ENCODE results near the gene BIK. TPM values are rescaled to one million over a fixed set of nuclear protein-coding genes. Genes with fewer than 3 reads are reported as not detected.
"Not testable (repeated sequence)": the region's sequence is repeated elsewhere in the genome, so short reads cannot be mapped to it uniquely, and the experiment has no call there.

Gene BIK
- total RNA-seq, 4 donors from 2014 or later, result 6.1 to 11.3 (median 7.3) TPM

DNA sequence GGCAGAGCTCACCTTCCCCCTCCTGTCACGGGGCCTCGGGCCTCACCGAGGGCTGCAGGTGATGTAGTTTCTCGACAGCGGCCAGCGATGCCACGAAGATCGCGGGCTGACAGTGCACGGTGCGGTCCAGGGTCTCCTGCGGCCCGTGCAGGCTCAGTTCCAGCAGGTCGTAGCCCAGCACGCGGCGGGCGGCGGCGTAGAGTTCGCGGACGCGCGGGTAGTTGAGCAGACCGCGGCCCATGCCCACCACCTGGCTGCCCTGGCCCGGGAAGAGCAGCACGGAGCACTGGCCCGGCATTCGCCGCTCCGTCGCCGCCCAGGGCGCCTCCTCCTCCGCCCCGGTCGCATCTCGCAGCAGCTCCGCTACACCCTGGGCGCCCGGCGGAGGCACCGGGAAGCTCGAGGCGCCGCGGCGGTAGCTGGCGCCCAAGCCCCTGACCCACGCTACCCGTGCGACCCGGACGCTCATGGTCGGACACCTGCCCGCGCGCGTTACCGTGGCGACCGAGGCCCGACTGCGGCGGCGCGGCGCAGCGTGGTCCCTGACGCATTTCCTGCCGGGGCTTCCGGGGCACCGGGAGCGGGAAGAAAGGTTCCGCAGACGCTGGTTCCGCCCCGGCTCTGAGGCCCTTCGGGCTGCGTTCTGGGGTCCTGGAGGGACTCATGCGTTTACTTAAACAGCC, 32.5 kb downstream of the BIK start, which contains the start of gene MCAT:
MCAT (minus strand) TSS at position 519 of the 683 bp plus-strand sequence; CDS start at position 469, 50 bp downstream.
- Histone ChIP-seq H3K9me3 (no peaks in the 10 kb centered on the region), H3K4me1 (peaks cover 34% of the 10 kb centered on the region), H3K4me3 (peak within 1 kb of the TSS; percentile 92), H3K27me3 (no peaks in the 10 kb centered on the region), H3K27ac (peak within 1 kb of the TSS; percentile 71), H3K36me3 (peaks cover 22% of the 10 kb centered on the region)
- DNase-seq (ENCODE audit: low spot score in 2 of 2), result peak in 1 of 2 donors; percentile 92
- TF ChIP-seq POLR2A (IDR thresholded peaks at IDR 0.05), result peak in 1 of 2 donors; percentile 58
- TF ChIP-seq, protein P1, sequence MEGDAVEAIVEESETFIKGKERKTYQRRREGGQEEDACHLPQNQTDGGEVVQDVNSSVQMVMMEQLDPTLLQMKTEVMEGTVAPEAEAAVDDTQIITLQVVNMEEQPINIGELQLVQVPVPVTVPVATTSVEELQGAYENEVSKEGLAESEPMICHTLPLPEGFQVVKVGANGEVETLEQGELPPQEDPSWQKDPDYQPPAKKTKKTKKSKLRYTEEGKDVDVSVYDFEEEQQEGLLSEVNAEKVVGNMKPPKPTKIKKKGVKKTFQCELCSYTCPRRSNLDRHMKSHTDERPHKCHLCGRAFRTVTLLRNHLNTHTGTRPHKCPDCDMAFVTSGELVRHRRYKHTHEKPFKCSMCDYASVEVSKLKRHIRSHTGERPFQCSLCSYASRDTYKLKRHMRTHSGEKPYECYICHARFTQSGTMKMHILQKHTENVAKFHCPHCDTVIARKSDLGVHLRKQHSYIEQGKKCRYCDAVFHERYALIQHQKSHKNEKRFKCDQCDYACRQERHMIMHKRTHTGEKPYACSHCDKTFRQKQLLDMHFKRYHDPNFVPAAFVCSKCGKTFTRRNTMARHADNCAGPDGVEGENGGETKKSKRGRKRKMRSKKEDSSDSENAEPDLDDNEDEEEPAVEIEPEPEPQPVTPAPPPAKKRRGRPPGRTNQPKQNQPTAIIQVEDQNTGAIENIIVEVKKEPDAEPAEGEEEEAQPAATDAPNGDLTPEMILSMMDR (IDR thresholded peaks at IDR 0.05), result no peak
- TF ChIP-seq POLR2AphosphoS5 (IDR thresholded peaks at IDR 0.05), result peak in 2 of 3 donors; percentile 30 to 40
- TF ChIP-seq EP300 (IDR thresholded peaks at IDR 0.05), result no peak
- 0% methylated on average over 37 of the region's 83 CpGs for WGBS

DNA sequence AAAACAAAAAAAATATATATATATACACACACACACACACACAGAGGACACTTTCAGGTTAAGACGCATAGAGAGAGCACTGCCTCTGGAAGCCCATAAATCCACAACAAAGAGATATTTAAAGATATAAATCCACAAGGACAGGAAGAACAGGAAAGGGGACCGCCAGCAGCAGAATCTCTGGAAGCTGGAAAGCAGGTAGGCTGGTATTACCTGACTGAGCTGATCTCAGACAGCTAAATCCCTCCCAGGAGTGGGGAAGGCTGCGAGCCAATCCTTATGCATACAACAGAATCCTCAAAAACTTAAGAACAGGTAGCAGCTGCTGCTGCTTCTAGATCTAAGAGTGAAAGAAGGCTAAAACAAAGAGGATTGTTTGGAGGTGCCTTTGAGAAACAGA, 34.4 kb downstream of the BIK start:
- 44% methylated on average over 3 of the region's 3 CpGs for WGBS
- H3K36me3 ChIP-seq, result peaks cover 7% of the 10 kb centered on the region
- no peaks in the 10 kb centered on the region for H3K9me3 ChIP-seq
- H3K4me1 ChIP-seq, result peaks cover 39% of the 10 kb centered on the region
- H3K4me3 ChIP-seq, result no peak overlapping the region
- no peaks in the 10 kb centered on the region for H3K27me3 ChIP-seq
- peak overlapping the region; percentile 57 for H3K27ac ChIP-seq
- DNase-seq (ENCODE audit: low spot score in 2 of 2), result no peak
- TF ChIP-seq POLR2AphosphoS5 (IDR thresholded peaks at IDR 0.05), result peak in 1 of 3 donors; percentile 35
- TF ChIP-seq, protein P1 (IDR thresholded peaks at IDR 0.05), result no peak

DNA sequence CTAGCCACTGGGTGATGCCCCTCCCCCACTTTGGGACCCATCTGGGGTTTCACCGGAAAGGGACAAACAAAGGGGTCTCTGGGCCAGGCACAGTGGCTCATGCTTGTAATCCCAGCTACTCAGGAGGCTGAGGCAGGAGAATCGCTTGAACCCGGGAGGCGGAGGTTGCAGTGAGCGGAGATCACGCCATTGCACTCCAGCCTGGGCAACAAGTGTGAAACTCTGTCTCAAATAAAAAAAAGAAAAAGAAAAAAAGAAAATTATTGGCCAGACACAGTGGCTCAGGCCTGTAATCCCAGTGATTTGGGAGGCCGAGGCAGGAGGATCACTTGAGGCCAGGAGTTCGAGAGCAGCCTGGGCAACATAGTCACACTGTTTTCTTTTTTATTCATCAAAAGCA, 34.8 kb downstream of the BIK start:
- H3K9me3 ChIP-seq; H3K4me3 ChIP-seq; H3K36me3 ChIP-seq; H3K27me3 ChIP-seq; DNase-seq (ENCODE audit: low spot score in 2 of 2): not testable (repeated sequence)
- 86% methylated on average over 8 of the region's 8 CpGs for WGBS
- Histone ChIP-seq H3K4me1 (peaks cover 39% of the 10 kb centered on the region), H3K27ac (peak overlapping the region; percentile 57)

DNA sequence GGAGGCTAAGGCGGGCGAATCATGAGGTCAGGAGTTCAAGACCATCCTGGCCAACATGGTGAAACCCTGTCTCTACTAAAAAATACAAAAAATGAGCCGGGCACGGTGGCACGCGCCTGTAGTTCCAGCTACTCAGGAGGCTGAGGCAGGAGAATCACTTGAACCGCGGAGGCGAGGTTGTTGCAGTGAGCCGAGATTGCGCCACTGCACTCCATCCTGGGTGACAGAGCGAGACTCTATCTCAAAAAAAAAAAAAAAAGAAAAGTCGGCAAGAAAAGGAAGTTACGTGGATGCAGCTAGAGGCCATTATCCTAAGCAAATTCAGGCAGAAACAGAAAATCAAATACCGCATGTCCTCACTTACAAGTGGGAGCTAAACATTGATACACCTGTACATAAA, 35.8 kb downstream of the BIK start:
- WGBS, result 89% methylated on average over 15 of the region's 15 CpGs
- not testable (repeated sequence) for DNase-seq (ENCODE audit: low spot score in 2 of 2); H3K27me3 ChIP-seq; H3K4me3 ChIP-seq; H3K36me3 ChIP-seq; H3K27ac ChIP-seq; H3K9me3 ChIP-seq
- peaks cover 44% of the 10 kb centered on the region for H3K4me1 ChIP-seq

DNA sequence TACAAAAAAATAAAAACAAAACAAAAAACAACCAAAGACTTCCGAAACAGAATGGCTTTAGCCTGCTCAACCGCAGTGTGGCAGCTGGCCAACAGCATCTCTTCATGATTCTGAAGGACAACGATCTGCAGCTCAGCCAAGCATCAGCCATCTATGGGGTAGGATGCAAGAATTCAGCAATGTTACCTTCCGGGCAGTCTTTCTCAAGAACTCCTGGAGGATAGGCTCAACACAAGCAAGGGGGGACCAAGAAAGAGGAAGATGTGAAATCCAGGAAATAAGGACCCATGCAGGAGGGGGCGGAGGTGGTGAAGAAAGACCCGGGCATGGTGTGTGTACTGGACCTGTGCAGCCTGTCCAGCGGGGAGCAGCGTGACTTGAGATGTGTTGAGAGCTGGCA, 37.3 kb downstream of the BIK start:
- Histone ChIP-seq H3K27me3 (no peaks in the 10 kb centered on the region), H3K9me3 (no peaks in the 10 kb centered on the region), H3K4me1 (peaks cover 44% of the 10 kb centered on the region), H3K36me3 (no peaks in the 10 kb centered on the region), H3K27ac (no peak overlapping the region), H3K4me3 (no peak overlapping the region)
- WGBS, result 65% methylated on average over 8 of the region's 8 CpGs
- TF ChIP-seq, protein P1 (IDR thresholded peaks at IDR 0.05), result no peak
- TF ChIP-seq POLR2AphosphoS5 (IDR thresholded peaks at IDR 0.05) (no peak), EP300 (IDR thresholded peaks at IDR 0.05) (no peak), POLR2A (IDR thresholded peaks at IDR 0.05) (no peak)
- DNase-seq (ENCODE audit: low spot score in 2 of 2), result no peak

DNA sequence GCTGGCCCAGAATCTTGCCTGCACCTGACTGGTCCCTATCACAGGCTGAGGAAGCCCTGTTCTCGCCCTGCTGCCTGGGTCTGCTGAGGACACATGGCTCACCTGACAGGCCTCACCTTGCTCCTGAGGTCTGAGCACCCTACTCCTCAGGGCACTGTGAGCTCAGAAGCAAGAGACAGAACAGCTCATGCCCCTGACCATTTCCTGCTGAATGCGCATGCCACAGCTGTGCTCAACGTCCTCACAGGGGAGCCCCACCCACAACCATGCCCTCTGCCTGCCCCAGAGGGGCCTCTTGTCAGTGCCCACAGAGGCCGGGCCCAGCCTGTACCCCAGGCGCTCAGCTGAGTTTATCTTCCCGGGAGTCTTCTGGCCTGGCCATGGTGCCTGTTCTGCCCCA, 38.0 kb downstream of the BIK start:
- DNase-seq (ENCODE audit: low spot score in 2 of 2), result no peak
- Histone ChIP-seq H3K9me3 (no peaks in the 10 kb centered on the region), H3K4me3 (no peak overlapping the region), H3K27me3 (no peaks in the 10 kb centered on the region), H3K4me1 (peaks cover 42% of the 10 kb centered on the region), H3K36me3 (no peaks in the 10 kb centered on the region), H3K27ac (peak overlapping the region; percentile 14)
- WGBS, result 20% methylated on average over 1 of the region's 6 CpGs
- TF ChIP-seq POLR2AphosphoS5 (IDR thresholded peaks at IDR 0.05) (no peak), EP300 (IDR thresholded peaks at IDR 0.05) (no peak), POLR2A (IDR thresholded peaks at IDR 0.05) (no peak)
- TF ChIP-seq, protein P1 (IDR thresholded peaks at IDR 0.05), result no peak
